GM19397 (cell line): ENCODE data around the gene TOP2B.

Experiments used
- ATAC-seq: cut with Tn5 transposase; IDR thresholded peaks from one replicate; pipeline ENCODE4 v1.9.1; 2021; ENCODE audit warnings: mild to moderate bottlenecking, moderate library complexity; ENCODE audit not compliant: unreplicated experiment

Gene TOP2B, protein sequence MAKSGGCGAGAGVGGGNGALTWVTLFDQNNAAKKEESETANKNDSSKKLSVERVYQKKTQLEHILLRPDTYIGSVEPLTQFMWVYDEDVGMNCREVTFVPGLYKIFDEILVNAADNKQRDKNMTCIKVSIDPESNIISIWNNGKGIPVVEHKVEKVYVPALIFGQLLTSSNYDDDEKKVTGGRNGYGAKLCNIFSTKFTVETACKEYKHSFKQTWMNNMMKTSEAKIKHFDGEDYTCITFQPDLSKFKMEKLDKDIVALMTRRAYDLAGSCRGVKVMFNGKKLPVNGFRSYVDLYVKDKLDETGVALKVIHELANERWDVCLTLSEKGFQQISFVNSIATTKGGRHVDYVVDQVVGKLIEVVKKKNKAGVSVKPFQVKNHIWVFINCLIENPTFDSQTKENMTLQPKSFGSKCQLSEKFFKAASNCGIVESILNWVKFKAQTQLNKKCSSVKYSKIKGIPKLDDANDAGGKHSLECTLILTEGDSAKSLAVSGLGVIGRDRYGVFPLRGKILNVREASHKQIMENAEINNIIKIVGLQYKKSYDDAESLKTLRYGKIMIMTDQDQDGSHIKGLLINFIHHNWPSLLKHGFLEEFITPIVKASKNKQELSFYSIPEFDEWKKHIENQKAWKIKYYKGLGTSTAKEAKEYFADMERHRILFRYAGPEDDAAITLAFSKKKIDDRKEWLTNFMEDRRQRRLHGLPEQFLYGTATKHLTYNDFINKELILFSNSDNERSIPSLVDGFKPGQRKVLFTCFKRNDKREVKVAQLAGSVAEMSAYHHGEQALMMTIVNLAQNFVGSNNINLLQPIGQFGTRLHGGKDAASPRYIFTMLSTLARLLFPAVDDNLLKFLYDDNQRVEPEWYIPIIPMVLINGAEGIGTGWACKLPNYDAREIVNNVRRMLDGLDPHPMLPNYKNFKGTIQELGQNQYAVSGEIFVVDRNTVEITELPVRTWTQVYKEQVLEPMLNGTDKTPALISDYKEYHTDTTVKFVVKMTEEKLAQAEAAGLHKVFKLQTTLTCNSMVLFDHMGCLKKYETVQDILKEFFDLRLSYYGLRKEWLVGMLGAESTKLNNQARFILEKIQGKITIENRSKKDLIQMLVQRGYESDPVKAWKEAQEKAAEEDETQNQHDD (N-terminal part only)

DNA sequence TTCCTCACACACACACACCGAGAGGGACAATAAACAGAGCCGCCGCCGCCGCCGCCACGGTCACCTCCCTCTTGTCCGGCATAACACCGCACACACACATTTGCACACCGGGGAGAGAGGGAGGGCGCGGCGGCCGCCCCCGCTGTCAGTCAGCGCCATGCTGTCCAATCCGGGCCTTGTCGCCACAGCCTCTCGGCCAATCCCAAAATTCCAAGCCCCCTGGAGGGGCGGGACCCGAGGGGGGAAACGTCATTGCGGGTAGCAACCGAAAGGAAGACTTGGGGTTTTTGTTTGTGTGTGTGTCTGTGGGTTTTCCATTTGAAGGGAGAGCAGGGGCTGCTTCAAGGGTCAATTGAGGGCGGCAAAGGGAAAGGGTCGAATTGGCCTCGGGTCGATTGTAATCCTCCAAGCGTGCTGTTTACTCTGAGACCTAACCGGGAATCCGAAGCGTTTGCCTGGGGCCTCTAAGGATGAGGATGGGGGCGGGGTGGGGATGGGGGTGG, at the start of gene TOP2B:
TSS of gene TOP2B (minus strand) at position 96 of the 503 bp plus-strand sequence. CDS start 610 bp downstream, outside the sequence.
- peak; percentile 92 for ATAC-seq

DNA sequence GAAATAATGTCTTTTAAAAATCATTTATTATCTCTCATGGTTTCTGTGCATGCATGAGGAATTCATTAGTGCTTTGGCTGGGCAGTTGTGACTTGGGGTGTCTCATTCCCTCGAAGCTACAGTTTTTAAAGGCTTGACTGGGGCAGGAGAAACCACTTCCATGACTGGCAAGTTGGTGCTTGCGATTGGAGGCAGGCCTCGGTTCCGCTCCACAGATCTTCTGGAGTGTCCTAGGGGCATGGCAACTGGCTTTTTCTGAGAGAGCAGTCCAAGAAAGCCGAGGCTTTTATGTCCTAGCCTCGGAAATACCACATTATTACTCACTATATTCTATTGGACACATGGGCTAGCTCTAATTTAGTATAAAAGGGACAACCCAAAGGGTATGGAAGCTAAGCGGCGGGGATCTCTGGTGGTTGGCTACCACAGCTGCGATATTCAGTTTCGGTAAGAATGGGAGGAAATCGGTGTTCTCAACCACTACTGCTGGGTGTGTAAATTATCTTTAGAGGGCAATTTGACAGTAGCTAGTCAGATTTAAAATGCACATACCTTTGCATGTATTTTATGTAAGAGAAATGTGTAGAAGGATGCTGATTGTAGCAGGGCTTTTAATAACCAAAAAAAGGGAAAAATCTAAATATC, 48.8 kb upstream of the TOP2B start:
- no peak for ATAC-seq

DNA sequence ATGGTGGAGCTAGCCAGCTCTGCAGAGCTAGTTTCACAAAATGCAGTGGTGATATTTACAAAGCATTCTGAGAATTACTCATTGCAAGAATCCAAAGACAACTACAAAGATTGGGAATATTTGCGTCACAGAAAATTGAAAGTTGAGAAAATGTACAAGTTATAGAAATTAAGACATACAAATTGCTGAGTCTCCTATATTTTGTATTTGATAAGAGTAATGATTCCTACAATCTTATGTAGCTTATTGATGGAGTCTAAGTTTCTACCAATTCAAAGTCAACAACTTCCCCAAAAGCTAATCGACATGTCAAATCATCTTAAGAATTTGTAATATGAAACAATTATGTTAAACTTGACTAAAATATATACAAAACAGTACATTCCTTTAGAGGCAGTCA, 46.4 kb upstream of the TOP2B start:
- ATAC-seq, result no peak

DNA sequence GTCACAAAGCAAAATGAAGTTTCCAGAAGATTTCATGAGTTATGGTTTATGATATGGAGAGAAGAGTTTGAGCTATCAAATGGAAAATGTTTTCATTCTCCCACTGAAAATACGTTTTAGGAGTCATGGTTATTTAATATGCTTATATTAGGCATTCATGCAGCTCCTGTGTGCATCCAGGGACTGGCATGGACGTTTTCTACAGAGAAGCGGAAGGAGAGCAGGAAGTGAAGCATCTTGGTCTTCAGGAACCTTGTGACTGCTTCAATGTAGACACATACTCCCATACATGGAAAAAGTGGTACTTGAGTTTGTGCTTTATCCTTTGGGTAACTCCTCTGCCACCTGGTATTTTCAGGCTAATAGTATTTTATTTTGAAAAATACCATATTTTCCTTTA, 43.3 kb upstream of the TOP2B start:
- ATAC-seq, result no peak

DNA sequence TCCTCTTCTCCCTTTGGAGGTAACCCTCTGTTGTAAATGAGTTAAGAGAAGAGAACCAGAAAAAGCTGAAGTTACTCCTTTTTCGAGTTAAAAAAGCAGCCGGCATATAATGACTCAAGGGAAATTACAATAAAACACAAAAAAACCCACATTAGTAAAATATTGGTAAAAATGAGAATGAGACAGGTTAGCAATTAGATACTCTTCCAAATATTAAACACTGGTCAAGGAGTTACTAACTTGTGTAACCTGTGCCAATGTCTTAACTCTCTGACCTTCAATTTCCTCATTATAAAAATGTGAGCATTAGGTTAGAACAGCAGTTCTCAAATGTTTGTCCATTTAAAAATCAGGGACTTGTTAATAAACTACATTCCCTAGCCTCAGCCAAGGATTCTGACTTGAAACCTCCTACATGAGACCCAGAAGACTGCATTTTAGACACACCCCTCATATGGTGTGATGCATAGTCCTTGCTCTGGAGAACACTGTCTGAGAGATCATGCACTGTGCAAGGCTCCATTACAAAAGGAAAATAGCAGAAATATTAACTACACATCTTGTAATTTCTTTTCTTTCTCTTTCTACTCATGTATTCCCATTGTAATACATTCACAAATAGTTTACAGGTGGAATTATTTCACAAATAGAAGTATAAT, 42.7 kb upstream of the TOP2B start:
- ATAC-seq, result no peak

DNA sequence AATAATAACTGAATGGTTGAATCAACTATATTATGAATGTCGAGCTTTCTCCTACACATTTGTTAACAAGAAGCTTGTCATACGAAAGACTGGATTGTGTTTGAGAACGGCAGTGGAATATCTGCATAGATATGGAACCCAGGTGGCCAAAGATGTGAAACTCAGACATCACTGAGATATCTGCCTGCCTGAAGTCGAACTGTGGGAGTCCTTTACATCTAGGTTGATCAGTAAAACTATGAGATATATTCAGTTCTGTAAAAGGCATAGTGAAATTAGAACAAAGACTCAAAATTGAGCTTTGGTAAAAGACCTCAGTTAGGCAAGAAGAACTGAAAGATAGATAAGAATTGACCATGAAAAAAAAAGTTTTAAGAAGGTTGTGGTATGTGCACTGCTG, 41.5 kb upstream of the TOP2B start:
- ATAC-seq, result no peak

DNA sequence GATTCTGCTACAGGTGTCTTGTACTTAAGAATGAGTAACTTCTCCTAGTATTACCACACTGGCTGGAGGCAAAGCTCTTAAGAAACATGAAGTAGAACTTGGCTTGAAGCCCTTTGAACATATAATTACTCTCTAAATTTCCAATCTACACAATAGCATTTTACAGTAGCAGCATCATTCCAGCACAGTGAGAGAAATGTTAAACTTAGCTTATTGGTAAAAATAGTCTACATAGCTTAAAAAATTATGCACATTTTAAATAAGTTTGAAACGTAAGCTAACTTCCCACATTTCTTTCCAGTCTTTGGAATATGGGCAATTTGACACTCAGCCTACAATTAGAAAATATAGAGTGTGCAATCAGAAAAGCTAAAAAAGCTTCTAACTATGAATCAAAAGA, 32.8 kb upstream of the TOP2B start:
- ATAC-seq, result no peak

DNA sequence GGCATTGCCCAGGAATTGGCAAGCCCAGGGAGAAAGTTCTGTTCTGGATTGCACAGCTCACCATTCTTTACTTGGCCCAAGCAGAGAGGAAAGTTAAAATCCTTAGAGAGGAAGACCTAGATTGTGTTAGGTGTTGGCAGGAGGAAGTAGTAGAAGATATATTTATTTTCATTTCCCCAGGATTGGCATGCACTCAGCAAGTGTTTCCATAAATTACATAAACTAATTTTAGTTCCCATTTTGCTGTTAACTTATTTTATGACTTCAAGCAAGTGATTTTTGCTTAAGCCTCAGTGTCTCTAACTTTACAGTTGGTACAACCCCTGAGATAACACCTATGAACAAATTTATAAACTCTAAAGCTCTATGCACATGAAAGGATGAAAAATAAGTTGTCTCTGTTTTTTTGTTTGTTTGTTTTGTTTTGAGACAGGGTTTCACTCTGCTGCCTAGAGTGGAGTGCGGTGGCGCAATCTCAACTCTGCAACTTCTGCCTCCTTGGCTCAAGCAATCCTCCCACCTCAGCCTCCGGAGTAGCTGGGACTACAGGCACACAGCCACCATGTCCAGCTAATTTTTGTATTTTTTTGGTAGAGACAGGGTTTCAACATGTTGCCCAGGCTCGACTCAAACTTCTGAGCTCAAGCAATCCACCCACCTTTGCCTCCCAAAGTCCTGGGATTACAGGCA, 31.2 kb upstream of the TOP2B start:
- ATAC-seq, result no peak

DNA sequence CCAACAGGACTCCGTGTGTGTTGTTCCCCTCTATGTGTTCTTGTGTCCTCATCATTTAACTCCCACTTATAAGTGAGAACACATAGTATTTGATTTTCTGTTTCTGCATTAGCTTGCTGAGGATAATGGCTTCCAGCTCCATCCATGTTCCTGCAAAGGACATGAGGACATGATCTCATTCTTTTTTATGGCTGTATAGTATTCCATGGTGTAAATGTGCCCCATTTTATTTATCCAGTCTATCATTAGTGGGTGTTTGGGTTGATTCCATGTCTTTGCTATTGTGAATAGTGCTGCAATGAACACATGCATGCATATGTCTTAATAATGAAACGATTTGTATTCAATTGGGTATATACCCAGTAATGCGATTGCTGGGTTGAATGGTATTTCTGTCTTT, 28.5 kb upstream of the TOP2B start:
- ATAC-seq, result no peak

DNA sequence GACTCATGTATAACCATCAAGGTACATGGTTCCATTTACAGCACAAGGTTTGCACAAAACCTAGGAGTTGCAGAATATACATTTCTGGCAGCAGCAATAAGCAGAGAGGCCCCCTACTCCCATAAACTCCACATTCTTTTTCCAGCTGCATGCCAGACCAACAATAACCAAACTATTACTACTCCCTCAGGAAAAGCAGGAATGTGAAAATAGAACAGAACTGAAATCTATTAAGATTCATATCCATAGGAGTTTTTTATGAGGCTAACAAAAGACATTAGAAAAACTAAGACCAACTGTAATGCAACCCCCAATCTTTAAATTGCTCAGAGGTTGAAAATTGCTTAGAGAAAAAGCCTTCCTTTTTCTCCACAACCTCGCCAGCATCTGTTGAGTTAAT, 27.6 kb upstream of the TOP2B start:
- ATAC-seq, result no peak

DNA sequence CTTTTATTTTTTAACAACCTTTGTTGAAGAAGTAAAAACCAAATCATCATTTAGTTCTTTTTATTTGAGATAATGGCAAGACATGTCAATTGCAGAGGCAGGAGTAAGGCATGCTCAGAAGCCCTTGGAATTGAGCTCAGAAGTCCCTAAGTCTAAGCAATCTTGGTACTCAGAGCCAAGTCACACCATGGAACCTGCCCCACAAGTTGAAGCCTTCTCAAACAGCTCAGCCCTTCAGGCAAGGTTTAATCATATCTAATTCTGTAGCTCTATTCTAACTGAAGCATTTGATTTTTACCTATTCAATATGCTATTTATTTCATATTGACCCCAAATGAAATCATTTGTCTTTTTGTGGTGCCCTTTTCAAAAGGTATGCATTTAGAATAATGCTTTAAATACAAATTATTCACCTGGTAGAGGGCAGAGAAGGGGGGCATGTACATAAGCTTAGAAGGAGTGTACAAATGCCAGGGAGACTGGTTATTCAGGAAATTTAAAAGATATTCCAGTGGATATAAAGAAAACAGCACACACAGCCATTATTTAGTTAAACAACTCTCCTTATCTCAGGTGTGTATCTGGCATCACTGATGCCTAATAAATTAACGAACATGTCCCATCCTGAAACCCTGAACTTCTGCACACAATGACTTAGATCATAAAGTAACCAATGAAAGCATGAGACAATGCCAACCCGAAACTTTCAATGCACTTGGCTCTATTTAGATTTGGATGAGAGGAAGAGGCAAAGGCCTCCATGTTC, 26.2 kb upstream of the TOP2B start:
- no peak for ATAC-seq

DNA sequence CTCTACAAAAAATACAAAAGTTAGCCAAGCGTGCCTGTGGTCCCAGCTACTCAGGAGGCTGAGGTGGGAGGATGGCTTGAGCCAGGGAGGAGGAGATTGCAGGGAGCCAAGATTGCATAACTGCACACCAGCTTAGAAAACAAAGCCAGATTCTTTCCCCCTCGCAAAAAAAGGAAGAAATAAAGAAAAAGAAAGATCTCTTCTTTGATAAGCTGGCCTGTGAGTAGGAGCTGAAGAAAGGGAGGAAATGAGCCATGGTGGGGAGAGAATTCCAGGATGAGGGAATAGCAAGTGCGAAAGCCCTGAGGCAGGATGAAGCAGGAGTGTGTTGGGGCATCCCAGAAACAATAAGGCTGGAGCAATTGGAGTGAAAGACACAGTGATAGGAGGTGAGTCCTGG, 24.5 kb upstream of the TOP2B start:
- ATAC-seq, result no peak

DNA sequence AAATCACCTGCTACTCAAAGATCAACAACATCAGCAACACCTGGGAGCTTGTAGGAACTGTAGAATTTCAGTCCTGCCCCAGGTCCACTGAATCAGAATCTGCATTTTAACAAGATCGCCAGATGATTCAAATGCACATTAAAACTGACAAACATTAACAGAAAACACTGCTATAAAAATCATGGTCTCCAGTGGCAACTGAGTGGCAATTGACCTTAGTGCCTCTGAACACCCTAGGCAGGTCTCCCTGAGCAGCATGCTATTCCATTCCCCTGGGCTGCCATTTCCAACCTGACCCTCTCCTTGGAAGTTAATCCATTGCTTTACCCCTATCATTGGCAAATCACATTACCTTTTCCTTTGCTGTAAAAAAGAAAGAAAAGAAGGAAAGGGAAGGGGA, 23.0 kb upstream of the TOP2B start:
- ATAC-seq, result no peak

DNA sequence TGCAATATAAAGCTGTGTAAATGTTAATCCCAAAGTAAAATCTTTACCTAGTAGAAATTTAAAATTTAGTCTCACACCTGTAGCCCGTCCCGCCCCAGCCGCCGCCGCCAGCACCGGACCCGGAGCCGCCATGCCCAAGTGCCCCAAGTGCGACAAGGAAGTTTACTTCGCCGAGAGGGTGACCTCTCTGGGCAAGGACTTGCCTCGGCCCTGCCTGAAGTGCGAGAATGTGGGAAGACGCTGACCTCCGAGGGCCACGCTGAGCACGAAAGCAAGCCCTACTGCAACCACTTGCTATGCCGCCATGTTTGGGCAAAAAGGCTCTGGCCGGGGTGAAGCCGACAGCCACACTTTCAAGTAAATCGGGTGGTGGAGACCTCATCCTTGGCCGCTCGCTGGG, 22.1 kb upstream of the TOP2B start:
- no peak for ATAC-seq

DNA sequence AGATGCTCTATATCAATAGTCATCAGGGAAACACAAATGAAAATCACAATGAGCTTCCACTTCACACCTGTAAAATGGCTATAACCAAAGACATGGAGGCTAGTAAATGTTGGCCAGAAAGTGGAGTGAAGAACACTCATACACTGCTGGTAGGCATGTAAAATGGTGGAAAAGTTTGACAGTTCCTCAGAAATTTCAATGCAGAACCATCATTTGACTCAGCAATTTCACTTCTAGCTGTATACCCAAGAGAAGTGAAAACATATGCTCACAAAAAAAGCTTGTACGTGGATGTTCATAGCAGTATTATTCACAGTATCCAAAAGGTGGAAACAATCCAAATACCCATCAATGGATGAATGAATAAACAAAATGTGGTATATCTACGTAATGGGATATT, 19.2 kb upstream of the TOP2B start:
- no peak for ATAC-seq

DNA sequence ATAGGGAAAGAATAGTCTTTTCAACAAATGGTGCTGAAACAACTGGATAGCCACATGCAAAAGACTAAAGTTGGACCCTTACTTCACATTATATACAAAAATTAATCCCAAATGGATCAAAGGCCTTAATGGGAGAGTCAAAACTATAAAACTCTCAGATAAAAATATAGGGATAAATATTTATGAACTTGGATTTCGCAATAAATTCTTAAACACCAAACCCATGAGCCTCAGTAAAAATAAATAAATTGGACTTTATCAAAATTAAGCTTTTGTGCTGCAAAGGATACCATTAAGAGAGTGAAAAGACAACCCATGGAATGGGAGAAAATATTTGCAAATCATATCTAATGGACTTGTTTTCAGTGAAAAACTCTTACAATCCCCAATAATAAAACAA, 18.7 kb upstream of the TOP2B start:
- no peak for ATAC-seq

DNA sequence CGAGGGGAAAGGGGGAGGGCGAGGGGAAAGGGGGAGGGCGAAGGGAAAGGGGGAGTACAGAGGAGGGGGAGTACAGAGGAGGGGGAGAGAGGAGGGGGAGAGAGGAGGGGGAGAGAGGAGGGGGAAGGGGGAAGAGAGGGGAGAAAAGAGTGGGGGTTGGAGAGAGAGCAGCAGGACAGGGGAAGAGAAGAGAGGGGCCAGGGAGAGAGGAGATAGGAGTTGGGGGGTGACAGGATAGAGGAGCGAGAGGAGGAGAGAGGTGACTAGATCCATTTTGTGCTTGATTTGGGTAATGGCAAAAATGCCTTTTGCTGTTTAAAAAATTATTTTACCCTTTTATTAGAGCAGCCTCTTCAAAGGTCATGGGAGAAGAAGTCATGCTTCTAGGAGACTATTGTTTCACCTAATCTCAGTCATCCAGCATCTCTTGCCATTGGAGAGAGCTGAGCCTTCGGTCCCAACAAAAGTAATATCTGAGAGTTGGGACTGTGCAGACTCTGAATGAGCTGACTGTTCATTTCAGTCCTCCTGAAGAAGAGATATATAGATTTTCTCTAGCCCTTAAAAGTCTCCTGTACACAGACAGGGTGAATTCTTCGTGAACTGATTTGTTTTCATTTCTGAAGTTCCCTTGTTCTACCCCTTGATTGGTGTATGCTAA, 15.1 kb upstream of the TOP2B start:
- ATAC-seq, result no peak

DNA sequence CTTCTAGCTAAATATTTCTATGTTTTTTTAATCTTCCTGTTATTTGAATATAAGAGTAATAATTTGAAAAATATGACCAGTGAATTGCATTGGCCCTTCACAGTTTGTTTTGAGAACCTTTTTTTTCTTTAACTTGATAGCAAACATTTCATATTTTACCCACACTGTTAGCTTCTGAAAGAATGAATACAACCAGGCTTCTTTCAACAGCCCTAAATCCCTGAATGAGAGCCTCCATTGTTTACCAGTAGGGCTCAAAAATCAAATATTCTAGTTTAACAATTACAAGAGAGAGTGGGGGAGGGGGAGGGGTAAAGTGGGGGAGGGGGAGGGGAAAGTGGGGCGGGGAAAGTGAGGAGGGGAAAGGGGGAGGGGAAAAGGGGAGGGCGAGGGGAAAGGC, 14.5 kb upstream of the TOP2B start:
- no peak for ATAC-seq

DNA sequence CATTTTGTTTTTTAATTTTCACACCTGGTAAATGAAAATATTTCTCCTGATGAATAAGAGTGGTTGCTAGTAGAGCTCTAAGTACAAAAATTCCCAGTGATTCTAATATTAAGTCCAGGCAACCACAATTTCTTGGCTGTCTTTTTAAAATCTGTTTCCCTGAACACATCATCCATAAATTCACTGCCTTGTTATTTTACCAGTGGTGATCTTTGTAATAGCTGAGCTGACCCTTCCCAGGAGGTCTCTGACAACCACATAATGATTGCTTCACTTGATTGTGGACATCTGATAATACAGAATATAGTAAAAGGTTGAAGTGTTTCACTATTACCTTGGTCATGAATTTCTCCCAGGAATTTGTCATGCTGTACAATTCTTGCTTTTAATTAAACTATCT, 13.9 kb upstream of the TOP2B start:
- no peak for ATAC-seq
